Prostate gland (tissue), 2 donors: ENCODE results near the gene TMEM255A. TPM values are rescaled to one million over a fixed set of nuclear protein-coding genes. Genes with fewer than 3 reads are reported as not detected.

Experiments
- DNase-seq: peaks from one replicate; pipeline ENCODE4 v3.0.0-alpha.2; 2019; ENCODE audit warnings: low spot score
- H3K27ac ChIP-seq, 2 donors: fragments of 200-600 bp; sonication (generic); 2 replicates each; pipeline ENCODE4 v1.5.1; 2017 to 2019
- H3K27me3 ChIP-seq: fragments of 200-600 bp; sonication (generic); replicated peaks from 2 replicates; pipeline ENCODE4 v1.5.1; 2019; ENCODE audit not compliant: insufficient read depth
- H3K36me3 ChIP-seq, 2 donors: fragments of 200-600 bp; sonication (generic); 1 replicate in 1 of 2; 2 replicates in 1 of 2; pipeline versions ENCODE4 v1.5.1 to v1.8.1; 2017 to 2019
- H3K4me1 ChIP-seq: fragments of 200-600 bp; sonication (generic); replicated peaks from 2 replicates; pipeline ENCODE4 v1.5.1; 2019
- H3K4me3 ChIP-seq, 2 donors: fragments of 200-600 bp; sonication (generic); 2 replicates each; pipeline ENCODE4 v1.5.1; 2017 to 2019
- H3K9me3 ChIP-seq: fragments of 200-600 bp; sonication (generic); 2 replicates; pipeline ENCODE4 v1.5.1; 2017
- POLR2A ChIP-seq: fragments of 450-650 bp; IDR thresholded peaks from one replicate; pipeline ENCODE4 v1.6.1; 2016; ENCODE audit warnings: antibody characterized with exemption, mild to moderate bottlenecking
- POLR2AphosphoS5 ChIP-seq: sonication (generic); formaldehyde crosslinking; IDR thresholded peaks from one replicate; pipeline ENCODE4 v1.6.1; 2017; ENCODE audit warnings: antibody characterized with exemption
- WGBS: methylation state at CpG from one replicate; pipeline ENCODE4 v1.1.5; 2018; 5-methylcytosine and 5-hydroxymethylcytosine counted together
- intact Hi-C: fragments of 100-400 bp; cut with DNase I; formaldehyde crosslinking; loops from one replicate; pipeline ENCODE4 v1.14.2; 2022
- total RNA-seq, 2 donors: library from RNA; depleted of rRNA; stranded (reverse); fragments of >200 nt; gene quantifications; one replicate each; pipeline ENCODE4 v1.1.0, GENCODE V29; 2016
- TF ChIP-seq, protein P1 (sequence below), 4 experiments: fragments of 200-600 bp in 2 of 4; fragments of 450-650 bp in 2 of 4; sonication (generic) in 2 of 4; IDR thresholded peaks; 1 replicate in 3 of 4; 2 replicates in 1 of 4; pipeline ENCODE4 v1.5.1; 2016 to 2019; ENCODE audit warnings: antibody characterized with exemption in 4 of 4, mild to moderate bottlenecking in 2 of 4, moderate library complexity in 2 of 4

The TMEM255A gene
- total RNA-seq, 2 donors from 2014 or later = 0.18 to 0.62 TPM

DNA sequence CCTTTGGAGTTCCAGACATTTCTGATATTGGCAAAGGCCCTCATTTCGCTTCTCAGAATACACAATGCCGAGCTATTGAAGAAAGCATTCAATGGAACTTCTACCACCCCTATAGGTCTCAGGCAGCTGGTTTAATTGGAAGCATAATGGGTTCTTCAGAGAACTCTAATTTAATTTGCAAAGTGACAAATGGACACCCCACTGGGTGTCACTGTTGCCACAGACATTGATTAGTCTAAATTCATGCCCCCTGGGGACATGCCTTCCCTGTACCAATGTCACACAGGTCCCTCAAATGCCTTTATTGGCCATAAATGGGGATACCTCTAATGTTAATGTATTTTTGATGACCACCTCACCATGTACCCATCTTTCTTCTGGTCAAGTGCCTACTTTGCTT lies 22.9 kb upstream of the TMEM255A start:
- 93% methylated on average over 2 of the region's 2 CpGs for WGBS
- TF ChIP-seq POLR2AphosphoS5 = no peak
- no peak for TF ChIP-seq POLR2A
- TF ChIP-seq, protein P1, sequence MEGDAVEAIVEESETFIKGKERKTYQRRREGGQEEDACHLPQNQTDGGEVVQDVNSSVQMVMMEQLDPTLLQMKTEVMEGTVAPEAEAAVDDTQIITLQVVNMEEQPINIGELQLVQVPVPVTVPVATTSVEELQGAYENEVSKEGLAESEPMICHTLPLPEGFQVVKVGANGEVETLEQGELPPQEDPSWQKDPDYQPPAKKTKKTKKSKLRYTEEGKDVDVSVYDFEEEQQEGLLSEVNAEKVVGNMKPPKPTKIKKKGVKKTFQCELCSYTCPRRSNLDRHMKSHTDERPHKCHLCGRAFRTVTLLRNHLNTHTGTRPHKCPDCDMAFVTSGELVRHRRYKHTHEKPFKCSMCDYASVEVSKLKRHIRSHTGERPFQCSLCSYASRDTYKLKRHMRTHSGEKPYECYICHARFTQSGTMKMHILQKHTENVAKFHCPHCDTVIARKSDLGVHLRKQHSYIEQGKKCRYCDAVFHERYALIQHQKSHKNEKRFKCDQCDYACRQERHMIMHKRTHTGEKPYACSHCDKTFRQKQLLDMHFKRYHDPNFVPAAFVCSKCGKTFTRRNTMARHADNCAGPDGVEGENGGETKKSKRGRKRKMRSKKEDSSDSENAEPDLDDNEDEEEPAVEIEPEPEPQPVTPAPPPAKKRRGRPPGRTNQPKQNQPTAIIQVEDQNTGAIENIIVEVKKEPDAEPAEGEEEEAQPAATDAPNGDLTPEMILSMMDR (IDR thresholded peaks at IDR 0.05) = no peak
- no peak overlapping the region for H3K4me3 ChIP-seq
- no peak for DNase-seq
- no peaks in the 10 kb centered on the region for H3K27me3 ChIP-seq
- intact Hi-C loops = no loop called here
- H3K27ac ChIP-seq = no peak overlapping the region
- no peaks in the 10 kb centered on the region for H3K36me3 ChIP-seq
- H3K4me1 ChIP-seq = no peaks in the 10 kb centered on the region
- no peaks in the 10 kb centered on the region for H3K9me3 ChIP-seq

GRCh38 chrX:120332394-120332793 lies 21.1 kb upstream of the TMEM255A start:
- H3K27me3 ChIP-seq = no peaks in the 10 kb centered on the region
- H3K4me3 ChIP-seq = no peak overlapping the region
- DNase-seq = no peak
- no peaks in the 10 kb centered on the region for H3K4me1 ChIP-seq
- no peaks in the 10 kb centered on the region for H3K9me3 ChIP-seq
- H3K27ac ChIP-seq = no peak overlapping the region
- H3K36me3 ChIP-seq = no peaks in the 10 kb centered on the region
- intact Hi-C loops = no loop called here
- WGBS = 80% methylated on average over 1 of the region's 1 CpG
- TF ChIP-seq POLR2AphosphoS5 = no peak
- no peak for TF ChIP-seq POLR2A
- TF ChIP-seq, protein P1 (IDR thresholded peaks at IDR 0.05) = no peak

GRCh38 chrX:120331116-120331515 lies 19.9 kb upstream of the TMEM255A start:
- TF ChIP-seq POLR2A = no peak
- TF ChIP-seq, protein P1 (IDR thresholded peaks at IDR 0.05) = no peak
- TF ChIP-seq POLR2AphosphoS5 = no peak
- Histone ChIP-seq H3K36me3 (no peaks in the 10 kb centered on the region), H3K4me1 (no peaks in the 10 kb centered on the region), H3K4me3 (no peak overlapping the region), H3K27ac (no peak overlapping the region), H3K27me3 (no peaks in the 10 kb centered on the region), H3K9me3 (no peaks in the 10 kb centered on the region)
- intact Hi-C loops = no loop called here
- 88% methylated on average over 1 of the region's 2 CpGs for WGBS
- no peak for DNase-seq

DNA sequence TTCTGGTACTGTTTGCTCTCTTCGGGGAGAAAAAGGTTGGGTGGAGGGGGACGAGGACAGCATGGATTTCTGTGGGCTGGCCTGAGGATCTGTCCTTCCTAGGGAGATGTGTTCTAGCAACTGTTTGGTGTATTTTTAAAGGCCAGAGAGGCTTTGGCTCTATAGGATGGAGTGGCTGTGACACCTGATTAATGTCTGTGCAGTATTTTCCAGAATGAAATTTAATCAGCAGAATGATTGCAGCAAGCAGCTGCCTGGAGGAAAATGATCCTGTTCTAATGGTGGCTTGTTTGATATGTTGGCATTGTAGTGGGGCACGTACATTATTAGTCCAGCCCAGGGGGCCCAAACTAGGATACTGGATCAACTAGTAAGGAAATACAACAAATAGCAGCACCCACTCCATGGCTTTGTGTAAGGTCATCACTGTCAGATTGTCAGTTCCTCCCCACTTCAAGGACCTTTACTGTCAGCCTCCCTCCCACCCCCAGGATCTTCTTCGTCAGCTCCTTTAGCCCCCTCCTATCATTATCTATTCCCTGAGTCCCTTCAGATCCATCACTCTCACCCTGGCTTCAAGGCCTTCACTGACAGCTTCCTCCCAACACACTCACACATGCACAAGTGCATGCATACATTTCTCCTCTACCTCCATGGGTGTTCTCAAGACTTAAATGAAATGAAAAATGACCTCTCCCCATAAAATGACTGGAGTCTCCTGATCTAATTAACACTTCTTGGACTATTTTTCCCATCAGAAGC lies 10.4 kb upstream of the TMEM255A start:
- no peak for DNase-seq
- TF ChIP-seq, protein P1 (IDR thresholded peaks at IDR 0.05) = no peak
- no peak for TF ChIP-seq POLR2AphosphoS5
- TF ChIP-seq POLR2A = no peak
- Histone ChIP-seq H3K4me1 (no peaks in the 10 kb centered on the region), H3K27ac (no peak overlapping the region), H3K36me3 (no peaks in the 10 kb centered on the region), H3K27me3 (no peaks in the 10 kb centered on the region), H3K4me3 (no peak overlapping the region), H3K9me3 (no peaks in the 10 kb centered on the region)
- intact Hi-C loops = no loop called here
- 63% methylated on average over 4 of the region's 4 CpGs for WGBS

DNA sequence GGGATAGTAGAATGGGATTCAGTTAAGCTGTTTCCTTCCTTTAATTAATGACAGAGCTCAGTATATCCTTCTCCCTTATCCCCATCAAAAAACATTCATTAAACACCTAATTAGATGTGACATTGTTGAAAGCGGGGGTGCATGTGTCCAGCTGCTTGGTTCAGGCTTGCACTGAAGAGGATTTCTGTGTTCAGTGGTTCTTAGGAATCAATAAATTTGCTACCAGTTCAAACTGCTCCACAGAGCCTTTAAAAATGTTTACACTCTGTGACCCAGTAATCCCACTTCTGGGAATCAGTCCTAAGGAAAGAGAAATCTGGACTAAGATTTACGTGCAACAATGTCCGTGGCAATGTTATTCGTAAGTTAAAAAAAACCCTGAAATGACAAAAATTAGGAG lies 7.2 kb upstream of the TMEM255A start:
- WGBS = 31% methylated on average over 4 of the region's 4 CpGs
- no peaks in the 10 kb centered on the region for H3K36me3 ChIP-seq
- intact Hi-C loops = no loop called here
- TF ChIP-seq POLR2A = no peak
- no peak overlapping the region for H3K4me3 ChIP-seq
- H3K9me3 ChIP-seq = no peaks in the 10 kb centered on the region
- no peak overlapping the region for H3K27ac ChIP-seq
- no peaks in the 10 kb centered on the region for H3K27me3 ChIP-seq
- no peaks in the 10 kb centered on the region for H3K4me1 ChIP-seq
- no peak for DNase-seq
